HFF-Myc (cell line): ENCODE measurements around the gene SLC28A1.

ENCODE experiments used
- DNase-seq: peaks from one replicate; pipeline ENCODE4 v3.0.0-alpha.2; 2011; ENCODE audit warnings: low read depth; ENCODE audit errors: extremely low read depth
- H3K4me3 ChIP-seq: replicated peaks from 2 replicates; pipeline ENCODE4 v1.5.1; 2011; ENCODE audit warnings: low read depth, mild to moderate bottlenecking, control low read depth, low read length
- CTCF ChIP-seq: IDR thresholded peaks from 2 replicates; pipeline ENCODE4 v1.5.1; 2012; ENCODE audit warnings: mild to moderate bottlenecking, low read depth, low read length, control low read depth; ENCODE audit errors: missing control alignments

The SLC28A1 gene

GRCh38 chr15:84868037-84868880 lies 16.2 kb upstream of the SLC28A1 start:
- no peak for TF ChIP-seq CTCF
- H3K4me3 ChIP-seq = no peak overlapping the region
- no peak for DNase-seq

- no peak overlapping the region for H3K4me3 ChIP-seq
- DNase-seq = no peak
- no peak for TF ChIP-seq CTCF
Observed at GRCh38 chr15:84869510-84869909, 15.0 kb upstream of the SLC28A1 start.

- TF ChIP-seq CTCF = no peak
- H3K4me3 ChIP-seq = no peak overlapping the region
- no peak for DNase-seq
Observed at GRCh38 chr15:84871428-84871985, 13.0 kb upstream of the SLC28A1 start.

DNA sequence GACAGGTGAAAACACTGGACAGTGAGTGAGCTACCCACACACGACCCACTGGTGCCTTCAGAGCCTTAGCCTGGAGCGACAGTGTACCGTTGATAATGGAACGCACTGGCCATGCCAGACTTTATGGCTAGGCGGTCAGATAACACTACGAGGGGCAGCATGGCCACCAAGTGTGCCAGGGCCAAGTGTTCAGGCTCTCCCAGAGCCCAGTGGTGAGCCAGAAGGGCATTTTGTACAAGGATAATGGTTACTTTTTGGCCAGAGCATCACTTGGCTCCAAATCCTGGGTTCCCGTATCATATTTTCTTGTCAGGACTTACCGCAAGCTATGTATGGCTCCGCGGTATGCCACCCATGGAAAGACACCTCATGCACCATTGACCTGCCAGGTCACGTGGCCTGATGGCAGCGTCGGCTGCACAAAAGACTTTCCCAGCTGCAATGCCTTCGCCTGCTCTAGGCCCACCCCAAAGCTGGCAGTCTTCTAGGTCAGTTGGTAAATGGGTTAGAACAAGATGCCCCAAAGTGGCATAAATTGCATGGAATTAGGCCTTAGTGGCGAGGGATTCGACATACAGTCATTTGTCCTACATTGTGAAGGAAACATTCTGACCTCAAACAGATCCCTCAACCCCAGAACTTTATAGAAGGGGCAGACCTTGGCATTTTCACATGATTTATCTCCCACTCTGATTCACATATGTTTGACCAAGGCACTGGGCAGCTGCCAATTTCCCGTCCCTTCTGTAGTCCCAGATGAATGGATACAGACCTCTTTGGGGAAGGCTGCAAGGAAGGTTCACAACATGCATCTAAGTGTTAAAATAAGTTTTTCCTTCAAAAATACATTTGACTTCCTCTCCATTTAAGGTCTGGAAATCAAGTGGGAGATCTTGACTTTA lies 12.2 kb upstream of the SLC28A1 start:
- no peak for DNase-seq
- TF ChIP-seq CTCF = no peak

DNA sequence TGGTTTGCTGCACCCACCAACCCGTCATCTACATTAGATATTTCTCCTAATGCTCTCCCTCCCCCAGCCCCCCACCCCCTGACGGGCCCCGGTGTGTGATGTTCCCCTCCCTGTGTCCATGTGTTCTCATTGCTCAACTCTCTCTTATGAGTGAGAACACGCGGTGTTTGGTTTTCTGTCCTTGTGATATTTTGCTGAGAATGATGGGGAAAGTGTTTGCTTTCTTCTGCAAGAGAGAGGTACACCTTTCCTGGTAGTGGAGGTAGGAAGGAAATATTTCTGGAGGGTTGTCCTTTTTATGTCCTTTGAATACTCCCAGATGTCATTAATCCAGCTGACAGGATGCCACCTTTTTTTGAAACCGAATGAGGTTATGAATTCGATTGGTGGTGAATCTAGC lies 10.5 kb upstream of the SLC28A1 start:
- H3K4me3 ChIP-seq = no peak overlapping the region
- DNase-seq = no peak
- TF ChIP-seq CTCF = no peak

More for the DNA sequence above, 12.2 kb upstream of the SLC28A1 start:
- H3K4me3 ChIP-seq = no peak overlapping the region

DNA sequence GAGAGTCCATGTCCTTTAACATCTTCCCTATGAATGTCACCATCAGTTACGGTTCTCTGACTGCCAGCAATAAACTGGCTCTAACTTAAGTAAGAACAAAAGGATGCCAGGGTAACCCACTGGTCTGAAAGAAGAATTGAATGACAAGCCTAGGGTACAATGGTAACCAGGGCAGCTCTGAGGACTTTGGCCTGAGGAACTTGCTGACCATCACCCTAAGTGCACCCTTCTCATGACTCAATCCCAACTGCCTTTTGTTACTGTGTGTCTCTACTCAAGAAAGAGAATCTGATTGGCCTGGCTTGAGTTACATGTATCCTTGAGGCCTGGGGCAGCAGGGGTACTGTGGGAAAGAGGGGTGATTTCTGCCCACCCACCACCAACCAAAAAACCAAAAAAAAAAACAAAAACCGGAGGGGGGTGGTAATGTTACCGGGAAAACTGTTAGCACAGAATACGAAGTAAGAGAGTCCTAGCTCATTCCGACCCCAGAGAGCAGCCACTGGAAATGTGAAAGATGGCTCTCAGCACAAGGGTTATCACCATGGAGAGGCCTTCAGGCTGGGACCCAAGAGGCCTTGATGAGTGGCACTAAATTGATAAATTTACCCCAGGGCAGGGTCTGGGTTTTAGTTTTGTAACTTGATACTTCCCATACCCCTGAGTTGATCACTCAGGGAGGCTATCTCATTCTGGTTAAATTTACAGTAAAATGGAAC lies 9.3 kb upstream of the SLC28A1 start:
- no peak for TF ChIP-seq CTCF
- no peak overlapping the region for H3K4me3 ChIP-seq
- DNase-seq = no peak
